GM21576 (cell line): ENCODE measurements around the gene STPG2.

Source experiments
- ATAC-seq: cut with Tn5 transposase; IDR thresholded peaks from one replicate; pipeline ENCODE4 v1.9.1; 2021; ENCODE audit warnings: mild to moderate bottlenecking, moderate library complexity; ENCODE audit not compliant: unreplicated experiment

The STPG2 gene

GRCh38 chr4:98094118-98094517 lies 49.2 kb downstream of the STPG2 start:
- ATAC-seq, result no peak

- ATAC-seq, result no peak
These were observed 49.6 kb downstream of the STPG2 start for GRCh38 chr4:98093662-98094061.

- no peak for ATAC-seq
These were observed 50.3 kb downstream of the STPG2 start for GRCh38 chr4:98092833-98093439.

- no peak for ATAC-seq
These were observed 61.3 kb downstream of the STPG2 start for GRCh38 chr4:98081936-98082335.

DNA sequence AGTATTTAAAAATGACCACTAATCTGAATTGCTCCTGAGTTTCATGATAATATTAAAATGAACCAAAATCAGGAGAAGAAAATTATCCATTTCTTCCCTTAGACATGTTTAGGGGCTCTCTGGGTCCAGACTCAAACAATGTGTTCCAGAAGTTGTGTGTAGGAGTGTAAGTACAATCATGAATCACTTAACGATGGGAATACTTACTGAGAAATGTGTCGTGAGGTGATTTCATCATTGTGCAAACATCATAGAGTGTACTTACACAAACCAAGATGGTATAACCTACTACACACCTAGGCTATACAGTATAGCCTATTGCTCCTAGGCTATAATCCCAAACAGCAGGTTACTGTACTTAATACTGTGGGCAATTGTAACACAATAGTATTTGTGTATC lies 74.8 kb downstream of the STPG2 start:
- no peak for ATAC-seq

- no peak for ATAC-seq
These were observed 87.3 kb downstream of the STPG2 start for GRCh38 chr4:98055800-98056501.

GRCh38 chr4:98046665-98047064 lies 96.6 kb downstream of the STPG2 start:
- no peak for ATAC-seq

DNA sequence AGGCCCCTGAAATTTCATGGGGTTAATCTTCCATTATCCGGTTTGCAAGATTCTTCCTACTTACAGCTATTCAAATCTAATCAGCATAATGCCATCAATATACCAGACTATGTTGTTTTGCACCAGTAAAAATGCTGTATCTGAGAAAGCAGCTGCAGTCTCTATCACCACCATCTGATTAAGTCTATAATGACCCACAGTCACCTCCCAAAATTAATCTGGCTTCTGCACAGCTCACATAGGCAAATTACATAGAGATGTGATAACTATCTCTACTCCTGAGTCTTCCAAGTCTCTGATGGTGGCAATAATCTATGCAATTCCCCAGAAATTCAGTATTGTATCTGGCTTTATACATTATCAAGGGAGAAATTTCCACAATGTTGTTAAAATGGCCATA lies 113.2 kb downstream of the STPG2 start:
- ATAC-seq, result no peak

DNA sequence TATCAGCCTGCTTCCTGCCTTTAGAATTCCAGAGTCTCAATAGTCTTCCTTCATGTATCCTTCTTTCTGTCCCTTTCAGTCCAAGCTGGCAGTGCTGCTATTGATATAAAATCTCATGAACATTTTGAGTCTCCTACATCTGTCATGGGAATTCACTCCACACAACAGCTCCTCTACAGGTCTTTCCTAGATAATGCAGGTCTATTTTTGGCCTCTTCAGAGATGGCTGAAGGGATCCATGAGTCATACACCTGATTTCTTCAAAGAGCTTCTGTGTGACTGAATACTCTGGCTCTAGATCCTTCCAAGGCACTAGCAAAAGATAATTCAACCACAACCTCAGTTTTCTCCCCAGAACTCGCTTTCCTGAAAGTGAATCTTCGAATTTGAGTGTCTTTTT lies 115.4 kb downstream of the STPG2 start:
- ATAC-seq, result no peak

GRCh38 chr4:98026362-98026761 lies 116.9 kb downstream of the STPG2 start:
- no peak for ATAC-seq

DNA sequence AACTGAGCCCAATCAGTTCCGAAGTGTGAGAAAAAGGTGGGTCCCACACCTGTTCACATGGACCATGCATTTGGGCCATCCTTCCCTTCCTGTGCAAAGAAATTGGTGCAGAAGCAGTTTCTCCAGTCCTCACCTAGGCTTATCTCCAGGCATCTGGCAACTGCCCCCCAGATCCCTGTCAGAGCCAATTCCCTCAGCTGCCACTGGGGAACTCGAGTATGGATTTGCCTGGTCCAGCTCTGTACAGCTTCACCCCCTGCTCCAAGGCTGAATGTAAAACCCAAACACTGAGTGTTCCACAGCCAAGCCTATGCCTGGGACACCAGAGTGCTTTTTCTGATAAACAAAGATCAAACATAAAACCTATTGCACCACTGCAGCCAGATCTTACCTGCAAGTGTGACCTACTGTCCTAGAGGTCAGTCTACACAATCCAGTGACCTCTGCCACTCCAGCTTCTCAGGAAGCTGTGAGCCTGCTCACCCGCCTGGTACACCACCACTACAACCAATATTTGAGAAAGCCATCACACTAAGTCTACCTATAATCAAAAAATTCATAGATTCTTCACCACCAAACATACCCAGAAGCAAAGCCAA lies 136.4 kb downstream of the STPG2 start:
- no peak for ATAC-seq

DNA sequence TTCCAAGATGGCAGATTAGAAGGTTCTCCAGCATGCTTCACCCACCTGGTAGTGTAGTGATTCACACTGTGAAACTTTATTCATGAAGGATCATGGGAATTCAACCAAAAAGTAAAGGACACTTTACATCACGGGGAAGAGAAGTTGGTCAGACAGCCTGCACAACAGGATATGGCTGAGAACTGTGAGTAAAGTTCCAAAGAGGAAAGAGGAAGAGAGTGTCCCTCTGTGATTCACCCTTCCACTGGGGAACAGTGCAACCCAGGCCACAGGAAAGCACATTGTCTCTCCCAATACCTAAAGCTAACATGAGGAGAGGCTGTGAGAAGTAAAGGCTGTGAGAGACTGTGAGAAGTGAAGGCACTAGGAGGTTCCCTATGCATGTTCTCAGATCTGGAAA lies 137.2 kb downstream of the STPG2 start:
- ATAC-seq, result no peak

DNA sequence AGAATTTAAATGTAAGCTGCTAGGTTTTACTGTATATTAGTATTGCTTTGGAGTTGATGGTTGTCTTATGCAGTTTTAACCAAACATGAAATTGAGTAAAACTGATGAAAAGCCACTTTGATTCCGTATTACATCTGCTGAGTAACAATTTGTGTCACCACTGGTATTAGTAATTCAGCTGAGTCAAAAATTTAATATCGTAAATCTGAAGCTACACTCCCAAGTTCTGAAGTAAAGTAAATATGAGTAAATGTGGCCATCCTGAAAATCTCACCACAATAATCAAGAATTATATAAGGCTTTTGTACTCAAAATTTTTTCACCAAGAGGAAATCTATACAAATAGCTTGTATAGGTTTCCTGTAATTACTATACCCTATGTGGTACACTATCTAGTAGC lies 142.3 kb downstream of the STPG2 start:
- no peak for ATAC-seq

GRCh38 chr4:97998203-97998602 lies 145.1 kb downstream of the STPG2 start:
- no peak for ATAC-seq

GRCh38 chr4:97994765-97995465 lies 148.4 kb downstream of the STPG2 start:
- no peak for ATAC-seq

DNA sequence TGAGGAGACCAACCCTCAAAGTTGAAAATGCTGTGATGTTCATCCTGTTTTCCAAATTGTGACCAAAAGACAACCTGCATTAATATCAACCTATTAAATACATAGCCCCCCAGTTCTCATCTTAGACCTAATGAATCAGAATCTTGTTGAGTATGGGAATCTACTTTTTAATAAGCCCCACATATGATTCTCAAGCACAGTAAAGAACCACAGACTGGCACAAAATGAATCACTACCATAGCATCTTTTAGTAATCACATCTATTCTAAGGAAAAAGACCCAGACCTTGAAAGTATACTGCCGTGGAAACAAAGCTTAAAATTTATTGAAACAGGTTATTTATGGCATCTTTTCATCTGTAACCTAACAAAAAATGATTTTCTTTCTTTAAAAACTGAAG lies 152.9 kb downstream of the STPG2 start:
- no peak for ATAC-seq

- ATAC-seq, result no peak
These were observed 156.1 kb downstream of the STPG2 start for GRCh38 chr4:97987019-97987648.

DNA sequence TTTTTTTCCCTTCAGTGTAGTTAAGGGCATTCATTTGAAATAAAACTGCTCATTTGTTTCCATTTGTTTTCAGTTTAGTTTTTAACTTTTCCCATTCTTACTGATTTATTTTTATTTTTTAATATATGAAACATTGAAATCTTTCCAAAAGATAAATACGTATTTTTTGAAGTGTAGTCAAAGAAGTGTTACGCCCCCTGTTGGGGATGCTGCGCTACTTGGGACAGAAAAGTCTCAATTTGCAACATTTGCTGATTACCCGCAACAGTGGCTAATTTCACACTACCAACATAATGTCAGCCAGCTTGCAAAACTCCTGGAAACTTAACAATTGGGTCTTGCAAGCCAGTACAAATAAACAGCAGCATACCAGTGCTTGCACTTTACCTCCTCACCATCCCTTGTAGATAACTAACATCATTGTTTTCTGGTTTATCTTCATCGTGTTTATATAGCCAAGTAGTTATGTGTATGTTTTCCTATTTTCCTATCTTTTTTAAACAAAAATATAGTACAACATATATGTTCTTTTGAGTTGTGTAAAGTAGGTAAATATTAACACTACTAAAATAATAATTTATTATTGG lies 158.6 kb downstream of the STPG2 start:
- no peak for ATAC-seq

- ATAC-seq, result no peak
These were observed 164.3 kb downstream of the STPG2 start for GRCh38 chr4:97978791-97979488.

DNA sequence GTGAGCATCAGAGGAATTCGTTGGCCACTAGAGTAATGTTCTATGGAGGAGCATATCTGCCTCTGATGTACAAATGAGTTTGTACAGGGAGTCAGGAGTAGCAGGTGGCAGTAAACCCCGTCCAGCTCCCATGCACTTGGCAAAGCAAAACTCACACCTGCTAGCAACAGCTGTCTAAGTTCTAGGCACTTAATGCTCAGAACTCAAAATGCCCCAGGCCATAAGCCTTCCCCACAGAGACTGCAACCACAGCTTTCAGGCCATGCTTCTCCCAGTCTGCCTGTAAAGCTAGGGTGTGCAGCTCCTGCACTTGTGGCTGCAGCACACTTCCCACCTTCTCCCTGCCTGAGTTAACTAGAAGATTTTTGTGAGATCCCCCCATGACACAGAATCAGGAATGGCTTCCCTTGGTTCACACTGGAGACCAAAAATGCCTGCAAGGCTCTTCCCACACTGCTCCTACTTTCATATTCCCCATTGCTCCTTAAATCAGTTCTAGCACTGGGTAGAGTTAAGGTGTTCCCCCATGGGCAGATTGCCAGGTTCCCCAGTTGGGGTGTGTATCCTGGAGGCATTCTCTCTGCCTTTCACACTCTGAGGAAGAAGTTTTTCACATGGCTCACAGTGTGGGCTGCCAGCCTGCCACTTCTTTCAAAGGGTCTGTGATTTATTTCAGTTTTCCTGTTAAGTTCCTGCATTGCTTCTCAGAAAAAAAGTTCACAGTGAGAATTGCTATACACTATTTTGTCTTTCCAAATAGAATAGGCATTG lies 189.9 kb downstream of the STPG2 start:
- no peak for ATAC-seq
